Erythroblast (primary cell): ENCODE measurements around the gene SLC34A3.

ENCODE experiments used
- GATA1 ChIP-seq: IDR thresholded peaks from 2 replicates; pipeline ENCODE4 v1.6.1; 2011; ENCODE audit warnings: low read depth, mild to moderate bottlenecking, control low read depth, low read length, moderate library complexity
- POLR2A ChIP-seq: IDR thresholded peaks from 2 replicates; pipeline ENCODE4 v1.6.1; 2011; ENCODE audit warnings: mild to moderate bottlenecking, low read length

GRCh38 chr9:137275203-137275587 lies 44.5 kb downstream of the SLC34A3 start:
- no peak for TF ChIP-seq POLR2A
- TF ChIP-seq GATA1: no peak
